Effector memory CD4-positive, alpha-beta T cell (primary cell): ENCODE measurements around the gene PCDHA13.
"Not testable (repeated sequence)": the region's sequence is repeated elsewhere in the genome, so short reads cannot be mapped to it uniquely, and the experiment has no call there.

Experiments used
- DNase-seq, 3 donors: peaks; one replicate each; pipeline ENCODE4 v3.0.0-alpha.2; 2020
- H3K27ac ChIP-seq: 2 replicates; pipeline ENCODE4 v1.7.0; 2013; ENCODE audit warnings: mild to moderate bottlenecking, low read length, moderate library complexity; ENCODE audit not compliant: insufficient read depth, poor library complexity, severe bottlenecking
- H3K27me3 ChIP-seq: replicated peaks from 2 replicates; pipeline ENCODE4 v1.7.0; 2013; ENCODE audit warnings: mild to moderate bottlenecking, low read length; ENCODE audit not compliant: insufficient read depth, control insufficient read depth, poor library complexity, severe bottlenecking
- H3K36me3 ChIP-seq: 2 replicates; pipeline ENCODE4 v1.7.0; 2013; ENCODE audit warnings: mild to moderate bottlenecking, low read length, moderate library complexity; ENCODE audit not compliant: control insufficient read depth, insufficient read depth
- H3K4me1 ChIP-seq: 2 replicates; pipeline ENCODE4 v1.7.0; 2013; ENCODE audit warnings: low read length, mild to moderate bottlenecking; ENCODE audit not compliant: control insufficient read depth, insufficient read depth, poor library complexity, severe bottlenecking
- H3K4me3 ChIP-seq: 2 replicates; pipeline ENCODE4 v1.7.0; 2013; ENCODE audit warnings: low read length, low read depth, mild to moderate bottlenecking; ENCODE audit not compliant: insufficient read depth, poor library complexity, severe bottlenecking
- H3K9me3 ChIP-seq: 2 replicates; pipeline ENCODE4 v1.7.0; 2013; ENCODE audit warnings: mild to moderate bottlenecking, low read length, moderate library complexity; ENCODE audit not compliant: control insufficient read depth
- total RNA-seq, 3 donors: gene quantifications; one replicate each; lab custom pipeline; 2026; lab: John Stamatoyannopoulos, UW

Gene PCDHA13, protein sequence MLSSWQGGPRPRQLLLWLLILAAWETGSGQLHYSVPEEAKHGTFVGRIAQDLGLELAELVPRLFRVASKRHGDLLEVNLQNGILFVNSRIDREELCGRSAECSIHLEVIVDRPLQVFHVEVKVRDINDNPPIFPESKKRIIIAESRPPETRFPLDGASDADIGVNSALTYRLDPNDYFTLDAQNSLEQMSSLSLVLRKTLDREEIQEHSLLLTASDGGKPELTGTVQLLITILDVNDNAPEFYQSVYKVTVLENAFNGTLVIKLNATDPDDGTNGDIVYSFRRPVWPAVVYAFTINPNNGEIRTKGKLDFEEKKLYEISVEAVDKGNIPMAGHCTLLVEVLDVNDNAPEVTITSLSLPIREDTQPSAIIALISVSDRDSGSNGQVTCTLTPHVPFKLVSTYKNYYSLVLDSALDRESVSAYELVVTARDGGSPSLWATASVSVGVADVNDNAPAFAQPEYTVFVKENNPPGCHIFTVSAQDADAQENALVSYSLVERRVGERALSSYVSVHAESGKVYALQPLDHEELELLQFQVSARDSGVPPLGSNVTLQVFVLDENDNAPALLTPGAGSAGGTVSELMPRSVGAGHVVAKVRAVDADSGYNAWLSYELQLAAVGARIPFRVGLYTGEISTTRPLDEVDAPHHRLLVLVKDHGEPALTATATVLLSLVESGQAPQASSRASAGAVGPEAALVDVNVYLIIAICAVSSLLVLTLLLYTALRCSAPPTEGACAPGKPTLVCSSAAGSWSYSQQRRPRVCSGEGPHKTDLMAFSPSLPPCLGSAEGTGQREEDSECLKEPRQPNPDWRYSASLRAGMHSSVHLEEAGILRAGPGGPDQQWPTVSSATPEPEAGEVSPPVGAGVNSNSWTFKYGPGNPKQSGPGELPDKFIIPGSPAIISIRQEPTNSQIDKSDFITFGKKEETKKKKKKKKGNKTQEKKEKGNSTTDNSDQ
- 0 reads per million in 3 donors for total RNA-seq

DNA sequence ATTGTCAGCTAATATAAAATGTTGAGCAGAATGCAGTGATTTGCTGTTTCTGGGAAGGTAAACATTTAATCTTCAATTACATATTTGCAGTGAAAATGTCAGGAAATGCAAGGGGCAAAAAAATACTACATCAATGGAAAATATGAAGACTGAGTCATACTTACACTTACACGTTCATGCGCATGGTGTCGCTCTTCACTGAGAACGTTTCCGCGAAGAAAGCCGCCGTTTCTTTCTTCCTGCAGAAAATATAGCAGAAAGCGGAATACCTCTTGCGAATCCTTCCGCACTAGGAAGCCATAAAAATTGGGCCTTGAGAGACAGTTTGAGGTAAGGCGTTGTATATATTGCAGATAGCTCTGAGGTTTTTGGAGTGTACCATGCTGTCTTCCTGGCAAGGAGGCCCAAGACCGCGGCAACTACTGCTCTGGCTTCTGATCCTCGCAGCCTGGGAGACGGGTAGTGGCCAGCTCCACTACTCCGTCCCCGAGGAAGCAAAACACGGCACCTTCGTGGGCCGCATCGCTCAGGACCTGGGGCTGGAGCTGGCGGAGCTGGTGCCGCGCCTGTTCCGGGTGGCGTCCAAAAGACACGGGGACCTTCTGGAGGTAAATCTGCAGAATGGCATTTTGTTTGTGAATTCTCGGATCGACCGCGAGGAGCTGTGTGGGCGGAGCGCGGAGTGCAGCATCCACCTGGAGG is at the start of gene PCDHA13:
PCDHA13 (plus strand) TSS at position 236 of the 702 bp plus-strand sequence; CDS start at position 381, 145 bp downstream.
- Histone ChIP-seq H3K36me3 (no peaks in the 10 kb centered on the region), H3K27ac (no peak within 1 kb of the TSS), H3K4me1 (no peaks in the 10 kb centered on the region), H3K9me3 (peaks cover 6% of the 10 kb centered on the region), H3K27me3 (peaks cover 4% of the 10 kb centered on the region), H3K4me3 (no peak within 1 kb of the TSS)
- no peak for DNase-seq

DNA sequence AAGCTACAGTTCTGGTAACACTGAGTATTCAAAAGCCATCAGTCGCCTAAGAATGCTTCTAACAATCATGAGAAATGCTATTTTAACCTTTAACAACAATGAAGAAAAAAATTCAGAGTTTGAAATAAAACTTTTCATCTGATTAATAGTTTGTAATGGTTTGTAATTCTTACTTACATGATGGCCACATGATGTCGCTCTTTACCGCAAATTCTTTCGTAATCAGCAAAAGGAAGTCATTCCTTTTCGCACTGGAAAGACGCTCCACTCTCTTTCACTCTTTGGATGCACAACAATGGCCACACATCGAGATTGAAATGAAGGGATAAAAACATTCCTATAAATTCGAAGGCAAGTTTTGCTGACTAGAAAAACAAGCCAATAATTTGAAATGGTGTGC is 47.9 kb upstream of the PCDHA13 start, which contains the start of gene PCDHA7:
PCDHA7 (plus strand) TSS at position 277 of the 400 bp plus-strand sequence; CDS start at position 392, 115 bp downstream.
- Histone ChIP-seq H3K4me3 (no peak within 1 kb of the TSS), H3K27me3 (no peaks in the 10 kb centered on the region), H3K36me3 (no peaks in the 10 kb centered on the region), H3K27ac (no peak within 1 kb of the TSS), H3K4me1 (no peaks in the 10 kb centered on the region), H3K9me3 (no peaks in the 10 kb centered on the region)
- DNase-seq: no peak

DNA sequence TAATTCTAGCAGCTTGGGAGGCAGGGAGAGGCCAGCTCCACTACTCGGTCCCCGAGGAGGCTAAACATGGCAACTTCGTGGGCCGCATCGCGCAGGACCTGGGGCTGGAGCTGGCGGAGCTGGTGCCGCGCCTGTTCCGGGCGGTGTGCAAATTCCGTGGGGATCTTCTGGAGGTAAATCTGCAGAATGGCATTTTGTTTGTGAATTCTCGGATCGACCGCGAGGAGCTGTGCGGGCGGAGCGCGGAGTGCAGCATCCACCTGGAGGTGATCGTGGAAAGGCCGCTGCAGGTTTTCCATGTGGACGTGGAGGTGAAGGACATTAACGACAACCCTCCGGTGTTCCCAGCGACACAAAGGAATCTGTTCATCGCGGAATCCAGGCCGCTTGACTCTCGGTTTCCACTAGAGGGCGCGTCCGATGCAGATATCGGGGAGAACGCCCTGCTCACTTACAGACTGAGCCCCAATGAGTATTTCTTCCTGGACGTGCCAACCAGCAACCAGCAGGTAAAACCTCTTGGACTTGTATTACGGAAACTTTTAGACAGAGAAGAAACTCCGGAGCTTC is 47.4 kb upstream of the PCDHA13 start:
- DNase-seq, H3K36me3 ChIP-seq, H3K27me3 ChIP-seq, H3K9me3 ChIP-seq, H3K4me3 ChIP-seq, H3K27ac ChIP-seq, H3K4me1 ChIP-seq: not testable (repeated sequence)

- Histone ChIP-seq H3K27me3 (no peaks in the 10 kb centered on the region), H3K36me3 (no peaks in the 10 kb centered on the region), H3K4me3 (no peak overlapping the region), H3K27ac (no peak overlapping the region), H3K4me1 (no peaks in the 10 kb centered on the region), H3K9me3 (no peaks in the 10 kb centered on the region)
- no peak for DNase-seq
These were observed 46.1 kb upstream of the PCDHA13 start for GRCh38 chr5:140835622-140836510.

GRCh38 chr5:140840978-140841962 is 40.7 kb upstream of the PCDHA13 start, which contains the start of gene PCDHA8:
Gene PCDHA8 (plus strand): TSS chr5:140841187. CDS start chr5:140841322, 135 bp downstream.
- Histone ChIP-seq H3K9me3 (no peaks in the 10 kb centered on the region), H3K4me1 (no peaks in the 10 kb centered on the region), H3K27me3 (no peaks in the 10 kb centered on the region), H3K4me3 (no peak within 1 kb of the TSS), H3K36me3 (no peaks in the 10 kb centered on the region), H3K27ac (no peak within 1 kb of the TSS)
- no peak for DNase-seq

DNA sequence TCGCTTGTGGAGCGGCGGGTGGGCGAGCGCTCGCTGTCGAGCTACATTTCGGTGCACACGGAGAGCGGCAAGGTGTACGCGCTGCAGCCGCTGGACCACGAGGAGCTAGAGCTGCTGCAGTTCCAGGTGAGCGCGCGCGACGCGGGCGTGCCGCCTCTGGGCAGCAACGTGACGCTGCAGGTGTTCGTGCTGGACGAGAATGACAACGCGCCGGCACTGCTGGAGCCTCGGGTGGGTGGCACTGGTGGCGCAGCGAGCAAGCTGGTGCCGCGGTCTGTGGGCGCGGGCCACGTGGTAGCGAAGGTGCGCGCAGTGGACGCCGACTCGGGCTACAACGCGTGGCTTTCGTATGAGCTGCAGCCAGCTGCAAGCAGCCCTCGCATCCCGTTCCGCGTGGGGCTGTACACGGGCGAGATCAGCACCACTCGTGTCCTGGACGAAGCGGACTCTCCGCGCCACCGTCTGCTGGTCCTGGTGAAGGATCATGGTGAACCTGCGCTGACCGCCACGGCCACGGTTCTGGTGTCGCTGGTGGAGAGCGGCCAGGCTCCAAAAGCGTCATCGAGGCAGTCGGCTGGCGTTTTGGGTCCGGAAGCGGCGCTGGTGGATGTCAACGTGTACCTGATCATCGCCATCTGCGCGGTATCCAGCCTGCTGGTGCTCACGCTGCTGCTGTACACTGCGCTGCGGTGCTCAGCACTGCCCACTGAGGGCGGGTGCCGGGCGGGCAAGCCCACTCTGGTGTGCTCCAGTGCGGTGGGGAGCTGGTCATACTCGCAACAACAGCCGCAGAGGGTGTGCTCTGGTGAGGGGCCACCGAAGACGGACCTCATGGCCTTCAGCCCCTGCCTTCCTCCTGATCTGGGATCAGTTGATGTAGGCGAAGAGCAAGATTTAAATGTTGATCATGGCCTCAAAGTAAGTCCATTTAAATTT is 38.9 kb upstream of the PCDHA13 start:
- H3K36me3 ChIP-seq: no peaks in the 10 kb centered on the region
- no peaks in the 10 kb centered on the region for H3K4me1 ChIP-seq
- no peak overlapping the region for H3K4me3 ChIP-seq
- H3K9me3 ChIP-seq: no peaks in the 10 kb centered on the region
- no peak for DNase-seq
- no peak overlapping the region for H3K27ac ChIP-seq
- H3K27me3 ChIP-seq: no peaks in the 10 kb centered on the region

DNA sequence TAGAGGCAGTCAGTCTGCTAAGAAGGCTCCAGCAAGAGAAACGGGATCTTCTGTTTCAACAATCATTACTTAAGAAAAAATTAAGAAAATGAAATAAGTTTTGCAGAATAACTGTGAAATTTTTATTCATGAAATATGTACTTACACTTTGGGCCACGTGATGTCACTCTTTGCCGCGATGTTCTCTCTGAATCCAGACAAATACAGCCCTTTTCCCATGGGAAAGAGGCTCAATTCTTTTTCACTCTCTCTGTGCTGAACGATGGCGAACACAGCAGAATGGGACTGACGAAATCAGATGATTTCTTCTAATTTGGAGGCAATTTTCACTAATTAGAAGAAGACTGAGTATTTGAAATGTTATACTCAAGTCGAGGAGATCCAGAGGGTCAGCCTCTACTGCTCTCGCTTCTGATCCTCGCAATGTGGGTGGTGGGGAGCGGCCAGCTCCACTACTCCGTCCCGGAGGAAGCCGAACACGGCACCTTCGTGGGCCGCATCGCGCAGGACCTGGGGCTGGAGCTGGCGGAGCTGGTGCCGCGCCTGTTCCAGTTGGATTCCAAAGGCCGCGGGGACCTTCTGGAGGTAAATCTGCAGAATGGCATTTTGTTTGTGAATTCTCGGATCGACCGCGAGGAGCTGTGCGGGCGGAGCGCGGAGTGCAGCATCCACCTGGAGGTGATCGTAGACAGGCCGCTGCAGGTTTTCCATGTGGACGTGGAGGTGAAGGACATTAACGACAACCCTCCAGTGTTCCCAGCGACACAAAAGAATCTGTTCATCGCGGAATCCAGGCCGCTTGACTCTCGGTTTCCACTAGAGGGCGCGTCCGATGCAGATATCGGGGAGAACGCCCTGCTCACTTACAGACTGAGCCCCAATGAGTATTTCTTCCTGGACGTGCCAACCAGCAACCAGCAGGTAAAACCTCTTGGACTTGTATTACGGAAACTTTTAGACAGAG is 33.5 kb upstream of the PCDHA13 start, which contains the start of gene PCDHA9:
PCDHA9 (plus strand) TSS at position 244 of the 964 bp plus-strand sequence; CDS start at position 358, 114 bp downstream.
- not testable (repeated sequence) for H3K27me3 ChIP-seq, H3K36me3 ChIP-seq, H3K4me1 ChIP-seq, H3K27ac ChIP-seq, H3K9me3 ChIP-seq, H3K4me3 ChIP-seq, DNase-seq
